GM21528 (cell line): ENCODE data around the gene OGDHL.
"Not testable (repeated sequence)": the region's sequence is repeated elsewhere in the genome, so short reads cannot be mapped to it uniquely, and the experiment has no call there.

Source experiments
- ATAC-seq: cut with Tn5 transposase; IDR thresholded peaks from one replicate; pipeline ENCODE4 v1.9.1; 2021; ENCODE audit warnings: mild to moderate bottlenecking, moderate library complexity; ENCODE audit not compliant: unreplicated experiment, low FRiP score

Gene OGDHL

GRCh38 chr10:49758249-49758930 lies 3.7 kb downstream of the OGDHL start:
- no peak for ATAC-seq

GRCh38 chr10:49756641-49757040 lies 5.5 kb downstream of the OGDHL start:
- ATAC-seq = no peak

- ATAC-seq = no peak
Observed at GRCh38 chr10:49756031-49756430, 6.1 kb downstream of the OGDHL start.

- ATAC-seq = not testable (repeated sequence)
Observed at GRCh38 chr10:49754951-49755350, 7.2 kb downstream of the OGDHL start.

GRCh38 chr10:49752584-49752983 lies 9.5 kb downstream of the OGDHL start:
- ATAC-seq = no peak

GRCh38 chr10:49751636-49752510 lies 10.2 kb downstream of the OGDHL start:
- ATAC-seq = no peak

GRCh38 chr10:49751216-49751615 lies 10.9 kb downstream of the OGDHL start:
- no peak for ATAC-seq

GRCh38 chr10:49750546-49750945 lies 11.6 kb downstream of the OGDHL start:
- ATAC-seq = no peak

- no peak for ATAC-seq
Observed at GRCh38 chr10:49749556-49750491, 12.3 kb downstream of the OGDHL start.

GRCh38 chr10:49749144-49749543 lies 13.0 kb downstream of the OGDHL start:
- no peak for ATAC-seq

GRCh38 chr10:49748006-49748405 lies 14.1 kb downstream of the OGDHL start:
- ATAC-seq = no peak

GRCh38 chr10:49747303-49747646 lies 14.8 kb downstream of the OGDHL start:
- no peak for ATAC-seq

- ATAC-seq = no peak
Observed at GRCh38 chr10:49746626-49747302, 15.4 kb downstream of the OGDHL start.

- no peak for ATAC-seq
Observed at GRCh38 chr10:49745756-49746155, 16.4 kb downstream of the OGDHL start.

GRCh38 chr10:49744924-49745605 lies 17.1 kb downstream of the OGDHL start:
- no peak for ATAC-seq

GRCh38 chr10:49744091-49744685 lies 17.9 kb downstream of the OGDHL start:
- no peak for ATAC-seq

- no peak for ATAC-seq
Observed at GRCh38 chr10:49743464-49744075, 18.6 kb downstream of the OGDHL start.

- no peak for ATAC-seq
Observed at GRCh38 chr10:49742683-49743463, 19.2 kb downstream of the OGDHL start.
